ENCODE measurements around the gene KRTAP2-1.

DNA sequence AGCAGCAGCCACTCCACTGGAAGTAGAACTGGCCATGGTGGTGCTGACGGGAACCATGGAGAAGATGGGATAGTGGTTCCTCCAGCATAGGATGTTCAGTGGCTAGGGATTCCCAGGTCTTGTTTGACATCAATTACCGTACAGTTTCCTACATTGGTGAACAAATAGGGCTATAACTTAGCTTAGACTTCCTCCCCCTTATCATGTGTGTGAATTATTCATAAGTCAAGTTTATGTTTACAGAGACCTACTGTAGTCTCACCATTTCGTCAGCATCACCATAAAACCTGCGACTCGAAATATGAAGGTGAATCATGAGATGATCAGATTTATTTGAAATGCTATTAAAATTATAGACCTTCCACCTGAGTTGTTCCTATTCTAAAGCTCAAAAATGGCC is 11.6 kb upstream of the KRTAP2-1 start:
- TF ChIP-seq EZH2 (IDR thresholded peaks at IDR 0.05) (no peak), POLR2AphosphoS5 (IDR thresholded peaks at IDR 0.05; ENCODE audit: borderline replicate concordance, low read depth, low read length) (no peak), FOXP2 (optimal IDR thresholded peaks at IDR 0.05; ENCODE audit: control extremely low read depth, extremely low read length, insufficient read depth) (no peak)
